K562 (cell line): ENCODE measurements around the gene SCN8A.
"Not testable (repeated sequence)": the region's sequence is repeated elsewhere in the genome, so short reads cannot be mapped to it uniquely, and the experiment has no call there.

Experiments
- EP300 ChIP-seq: IDR thresholded peaks from 2 replicates; pipeline ENCODE4 v1.6.1; 2012; ENCODE audit warnings: low read length, improper control_type of control experiment
- KAT7 ChIP-seq: sonication (generic); formaldehyde crosslinking; IDR thresholded peaks from 2 replicates; pipeline ENCODE4 v1.8.0; 2022; ENCODE audit warnings: missing genetic modification reagents, mild to moderate bottlenecking, borderline replicate concordance
- NBN ChIP-seq: fragments of 450-650 bp; IDR thresholded peaks from 2 replicates; pipeline ENCODE4 v1.6.1; 2016; ENCODE audit warnings: low read depth, mild to moderate bottlenecking
- PRPF4 ChIP-seq: fragments of 200-400 bp; formaldehyde crosslinking; IDR thresholded peaks from one replicate; pipeline ENCODE4 v1.6.1; 2017; ENCODE audit warnings: low read length, low read depth, mild to moderate bottlenecking; ENCODE audit not compliant: insufficient read depth, poor library complexity, severe bottlenecking

DNA sequence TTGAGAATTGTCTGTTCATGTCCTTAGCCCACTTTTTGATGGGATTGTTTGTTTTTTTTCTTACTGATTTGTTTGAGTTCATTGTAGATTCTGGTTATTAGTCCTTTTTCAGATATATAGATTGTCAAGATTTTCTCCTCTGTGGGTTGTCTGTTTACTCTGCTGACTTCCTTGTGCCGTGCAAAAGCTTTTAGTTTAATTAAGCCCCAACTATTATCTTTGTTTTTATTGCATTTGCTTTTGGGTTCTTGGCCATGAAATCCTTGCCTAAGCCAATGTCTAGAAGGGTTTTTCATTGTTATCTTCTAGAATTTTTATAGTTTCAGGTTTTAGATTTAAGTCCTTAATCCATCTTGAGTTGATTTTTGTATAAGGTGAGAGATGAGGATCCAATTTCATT is 14.9 kb downstream of the SCN8A start:
- not testable (repeated sequence) for TF ChIP-seq PRPF4; NBN; KAT7 (CRISPR knock-in tag); EP300
